Neural crest cell (in vitro differentiated cells): Measurements from ENCODE around the gene EIF4E1B. TPM values are rescaled to one million over a fixed set of nuclear protein-coding genes. Genes with fewer than 3 reads are reported as not detected.
"Not testable (repeated sequence)": the region's sequence is repeated elsewhere in the genome, so short reads cannot be mapped to it uniquely, and the experiment has no call there.

ENCODE experiments used
- DNase-seq: peaks from one replicate; pipeline ENCODE4 v3.0.0; 2021; ENCODE audit warnings: low read depth, mixed read lengths, low spot score
- H3K27ac Mint-ChIP-seq: one replicate; pipeline ENCODE4 v1.8.0; 2021; ENCODE audit warnings: mild to moderate bottlenecking, mixed read lengths; ENCODE audit not compliant: unreplicated experiment
- H3K27me3 Mint-ChIP-seq: 2 replicates; pipeline ENCODE4 v1.8.0; 2021; ENCODE audit warnings: low read depth, mild to moderate bottlenecking, mixed read lengths
- H3K36me3 Mint-ChIP-seq: 2 replicates; pipeline ENCODE4 v1.8.0; 2021; ENCODE audit warnings: low read depth, mild to moderate bottlenecking, mixed read lengths
- H3K4me1 Mint-ChIP-seq: 2 replicates; pipeline ENCODE4 v1.8.0; 2021; ENCODE audit warnings: mixed read lengths
- H3K4me3 Mint-ChIP-seq: one replicate; pipeline ENCODE4 v1.8.0; 2021; ENCODE audit warnings: mild to moderate bottlenecking, mixed read lengths
- H3K9me3 Mint-ChIP-seq: 2 replicates; pipeline ENCODE4 v1.8.0; 2021; ENCODE audit warnings: mixed read lengths
- CTCF ChIP-seq: fragments of 200-600 bp; sonication (generic); conservative IDR thresholded peaks from 2 replicates; pipeline ENCODE4 v1.5.0; 2021; ENCODE audit warnings: antibody characterized with exemption, mild to moderate bottlenecking
- total RNA-seq: library from RNA; stranded (reverse); gene quantifications from 2 replicates; pipeline ENCODE4 v1.2.1, GENCODE V29; 2021

Gene EIF4E1B
- total RNA-seq, 1 donor from 2014 or later = not detected

GRCh38 chr5:176589039-176589769, 41.3 kb upstream of the EIF4E1B start:
- Mint-ChIP-seq H3K27ac (no peak overlapping the region), H3K36me3 (peaks cover 17% of the 10 kb centered on the region), H3K27me3 (no peaks in the 10 kb centered on the region), H3K9me3 (peaks cover 11% of the 10 kb centered on the region), H3K4me3 (peak overlapping the region; percentile 47), H3K4me1 (peaks cover 5% of the 10 kb centered on the region)
- DNase-seq = no peak
- TF ChIP-seq CTCF = no peak

DNA sequence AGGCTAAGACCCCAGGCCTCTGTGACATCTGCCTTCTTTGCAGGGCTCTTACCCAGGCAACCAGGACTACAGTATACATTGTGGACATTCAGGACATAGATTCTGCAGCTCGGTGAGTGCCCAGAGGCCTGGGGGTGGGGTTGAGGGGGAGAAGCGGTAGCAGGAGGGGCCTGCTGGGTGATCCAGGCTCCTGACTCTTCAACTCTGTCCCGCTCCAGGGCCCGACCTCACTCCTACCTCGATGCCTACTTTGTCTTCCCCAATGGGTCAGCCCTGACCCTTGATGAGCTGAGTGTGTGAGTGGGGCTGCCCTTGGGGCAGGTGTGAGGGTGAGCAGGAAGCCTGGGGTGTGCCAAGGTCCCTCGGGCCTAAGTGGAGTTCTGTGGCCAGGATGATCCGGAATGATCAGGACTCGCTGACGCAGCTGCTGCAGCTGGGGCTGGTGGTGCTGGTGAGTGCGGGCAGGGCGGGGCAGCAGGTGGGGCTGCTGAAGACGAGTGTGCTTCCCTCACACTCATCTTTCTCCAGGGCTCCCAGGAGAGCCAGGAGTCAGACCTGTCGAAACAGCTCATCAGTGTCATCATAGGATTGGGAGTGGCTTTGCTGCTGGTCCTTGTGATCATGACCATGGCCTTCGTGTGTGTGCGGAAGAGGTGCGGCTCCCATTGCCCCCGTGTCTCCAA, 40.3 kb upstream of the EIF4E1B start:
- H3K9me3 Mint-ChIP-seq = peaks cover 10% of the 10 kb centered on the region

DNA sequence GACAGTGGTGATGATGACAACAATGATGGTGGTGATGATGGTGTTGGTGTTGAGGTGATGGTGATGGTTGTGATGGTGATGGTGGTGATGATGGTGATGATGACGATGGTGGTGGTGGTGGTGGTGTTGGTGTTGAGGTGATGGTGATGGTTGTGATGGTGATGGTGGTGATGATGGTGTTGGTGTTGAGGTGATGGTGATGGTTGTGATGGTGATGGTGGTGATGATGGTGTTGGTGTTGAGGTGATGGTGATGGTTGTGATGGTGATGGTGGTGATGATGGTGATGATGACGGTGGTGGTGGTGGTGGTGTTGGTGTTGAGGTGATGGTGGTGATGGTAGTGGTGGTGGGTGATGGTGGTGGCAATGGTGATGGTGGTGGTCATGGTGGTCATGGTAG, 38.8 kb upstream of the EIF4E1B start:
- H3K4me1 Mint-ChIP-seq = peaks cover 17% of the 10 kb centered on the region
- not testable (repeated sequence) for H3K27me3 Mint-ChIP-seq, DNase-seq, H3K9me3 Mint-ChIP-seq, H3K4me3 Mint-ChIP-seq, H3K27ac Mint-ChIP-seq
- H3K36me3 Mint-ChIP-seq = peaks cover 17% of the 10 kb centered on the region

More for the DNA sequence above, 40.3 kb upstream of the EIF4E1B start:
- Mint-ChIP-seq H3K4me1 (peaks cover 5% of the 10 kb centered on the region), H3K36me3 (peaks cover 17% of the 10 kb centered on the region), H3K27me3 (no peaks in the 10 kb centered on the region), H3K27ac (no peak overlapping the region), H3K4me3 (peak overlapping the region; percentile 47)
- DNase-seq = no peak
- TF ChIP-seq CTCF = no peak

DNA sequence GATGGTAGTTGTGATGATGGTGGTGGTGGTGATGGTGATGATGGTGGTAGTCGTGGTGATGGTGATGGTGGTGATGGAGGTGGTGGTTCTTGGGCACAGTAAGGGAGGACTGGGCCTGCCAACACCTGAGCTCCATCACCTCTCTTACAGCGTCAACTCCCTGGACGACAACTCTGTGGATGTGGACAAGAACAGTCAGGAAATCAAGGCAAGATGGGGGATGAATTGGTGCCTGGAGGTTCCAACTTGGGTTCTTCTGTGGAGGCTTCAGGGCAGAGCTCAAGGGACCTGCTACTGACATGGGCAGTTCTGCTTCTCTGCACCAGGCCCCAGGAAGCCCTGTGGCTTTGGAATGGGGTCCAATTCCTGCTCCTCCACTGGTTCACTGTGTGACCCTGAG, 37.9 kb upstream of the EIF4E1B start:
- Mint-ChIP-seq H3K4me1 (peaks cover 17% of the 10 kb centered on the region), H3K9me3 (peaks cover 7% of the 10 kb centered on the region), H3K4me3 (no peak overlapping the region), H3K27ac (no peak overlapping the region), H3K36me3 (peaks cover 17% of the 10 kb centered on the region), H3K27me3 (no peaks in the 10 kb centered on the region)
- DNase-seq = no peak
- TF ChIP-seq CTCF = no peak

DNA sequence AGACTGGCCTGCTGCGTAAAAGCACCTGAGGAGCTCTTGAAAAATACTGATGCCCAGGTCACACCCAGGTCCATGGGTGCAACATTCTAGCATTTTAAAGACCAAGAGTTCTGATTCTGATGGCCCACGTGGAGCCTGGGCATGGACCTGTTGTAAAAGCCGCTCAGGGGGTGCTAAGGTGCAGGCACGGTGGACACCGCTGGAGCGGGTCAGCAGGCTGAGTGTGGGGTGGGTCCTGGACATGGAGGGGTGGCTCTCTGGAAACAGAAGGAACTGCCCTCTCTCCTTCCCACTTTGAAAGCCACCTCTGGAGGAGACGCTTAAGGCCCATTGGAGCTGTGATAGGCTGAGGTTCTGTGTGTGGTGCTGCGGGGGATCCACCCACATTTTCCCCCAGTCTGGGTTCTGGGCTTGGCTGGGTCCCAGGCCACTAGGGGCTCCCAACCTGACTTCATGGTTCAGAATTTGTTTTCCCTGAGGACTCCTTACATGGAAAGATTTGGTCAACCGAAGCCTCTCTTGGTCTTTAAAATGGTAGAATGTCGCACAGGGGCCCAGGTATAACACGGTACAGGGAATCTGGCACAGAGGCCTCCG, 37.1 kb upstream of the EIF4E1B start:
- H3K9me3 Mint-ChIP-seq = peaks cover 2% of the 10 kb centered on the region
- no peak for DNase-seq
- no peak for TF ChIP-seq CTCF
- no peak overlapping the region for H3K4me3 Mint-ChIP-seq
- peak overlapping the region; percentile 60 for H3K27ac Mint-ChIP-seq
- H3K27me3 Mint-ChIP-seq = no peaks in the 10 kb centered on the region
- H3K4me1 Mint-ChIP-seq = peaks cover 12% of the 10 kb centered on the region
- peaks cover 11% of the 10 kb centered on the region for H3K36me3 Mint-ChIP-seq

DNA sequence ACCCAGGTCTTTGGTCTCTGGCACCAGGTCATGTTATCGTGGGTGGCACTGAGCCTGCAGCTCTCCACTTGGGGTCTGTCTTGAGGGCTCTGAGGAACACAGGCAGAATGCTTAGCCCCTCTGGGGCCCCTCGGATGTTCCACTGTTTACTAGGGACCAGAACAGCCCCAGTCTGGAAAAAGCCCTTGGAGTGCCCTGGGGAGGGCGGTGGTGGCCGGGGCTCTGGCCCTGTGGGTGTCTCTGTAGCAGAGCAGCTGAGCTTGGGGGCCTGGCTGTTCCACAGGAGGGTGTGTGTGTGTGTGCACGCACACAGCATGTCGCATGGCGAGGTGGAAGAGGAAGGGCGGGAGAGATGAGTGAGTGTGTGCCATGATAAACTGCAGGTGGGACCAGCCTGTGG, 35.9 kb upstream of the EIF4E1B start:
- Mint-ChIP-seq H3K27me3 (no peaks in the 10 kb centered on the region), H3K9me3 (no peaks in the 10 kb centered on the region), H3K36me3 (peaks cover 12% of the 10 kb centered on the region), H3K4me3 (no peak overlapping the region), H3K27ac (peak overlapping the region; percentile 75), H3K4me1 (peaks cover 12% of the 10 kb centered on the region)
- no peak for TF ChIP-seq CTCF
- DNase-seq = no peak
